Vagina (tissue), 2 donors: Measurements from ENCODE around the gene LRRTM3. TPM values are rescaled to one million over a fixed set of nuclear protein-coding genes. Genes with fewer than 3 reads are reported as not detected.

Source experiments
- DNase-seq, 2 donors: peaks; one replicate each; pipeline ENCODE4 v3.0.0-alpha.2; 2017; ENCODE audit errors: extremely low spot score in 2 of 2
- H3K27ac ChIP-seq: fragments of 200-600 bp; sonication (generic); one replicate; pipeline ENCODE4 v1.5.1; 2019
- H3K27me3 ChIP-seq: fragments of 200-600 bp; sonication (generic); one replicate; pipeline ENCODE4 v1.5.1; 2019
- H3K36me3 ChIP-seq, 2 donors: fragments of 200-600 bp; sonication (generic); one replicate each; pipeline ENCODE4 v1.5.1; 2017 to 2019
- H3K4me1 ChIP-seq: fragments of 200-600 bp; sonication (generic); one replicate; pipeline ENCODE4 v1.5.1; 2019
- H3K4me3 ChIP-seq, 2 donors: fragments of 200-600 bp; sonication (generic); 1 replicate in 1 of 2; 2 replicates in 1 of 2; pipeline ENCODE4 v1.5.1; 2016 to 2019
- H3K9me3 ChIP-seq: fragments of 200-600 bp; sonication (generic); one replicate; pipeline ENCODE4 v1.5.1; 2019
- CTCF ChIP-seq, 3 experiments: fragments of 450-650 bp in 2 of 3; fragments of 200-600 bp in 1 of 3; sonication (generic) in 1 of 3; IDR thresholded peaks; one replicate each; pipeline ENCODE4 v1.5.1; 2017 to 2019; ENCODE audit warnings: antibody characterized with exemption in 3 of 3, mild to moderate bottlenecking in 2 of 3, moderate library complexity in 2 of 3
- POLR2A ChIP-seq, 2 donors: fragments of 450-650 bp; IDR thresholded peaks; one replicate each; pipeline ENCODE4 v1.6.1; 2017; ENCODE audit warnings: antibody characterized with exemption in 2 of 2, mild to moderate bottlenecking in 2 of 2, moderate library complexity in 2 of 2
- POLR2AphosphoS5 ChIP-seq, 2 donors: sonication (generic); formaldehyde crosslinking; IDR thresholded peaks; one replicate each; pipeline ENCODE4 v1.9.0; 2017; ENCODE audit warnings: antibody characterized with exemption in 2 of 2, mild to moderate bottlenecking in 2 of 2, low read depth in 1 of 2; ENCODE audit not compliant: insufficient read depth in 1 of 2
- intact Hi-C: fragments of 100-400 bp; cut with DNase I; formaldehyde crosslinking; loops from one replicate; pipeline ENCODE4 v1.15.1; 2023
- total RNA-seq: library from RNA; depleted of rRNA; stranded (reverse); fragments of >200 nt; gene quantifications from one replicate; pipeline ENCODE4 v1.2.3, GENCODE V29; 2016

Gene LRRTM3
- total RNA-seq, 1 donor from 2014 or later = 0.25 TPM

DNA sequence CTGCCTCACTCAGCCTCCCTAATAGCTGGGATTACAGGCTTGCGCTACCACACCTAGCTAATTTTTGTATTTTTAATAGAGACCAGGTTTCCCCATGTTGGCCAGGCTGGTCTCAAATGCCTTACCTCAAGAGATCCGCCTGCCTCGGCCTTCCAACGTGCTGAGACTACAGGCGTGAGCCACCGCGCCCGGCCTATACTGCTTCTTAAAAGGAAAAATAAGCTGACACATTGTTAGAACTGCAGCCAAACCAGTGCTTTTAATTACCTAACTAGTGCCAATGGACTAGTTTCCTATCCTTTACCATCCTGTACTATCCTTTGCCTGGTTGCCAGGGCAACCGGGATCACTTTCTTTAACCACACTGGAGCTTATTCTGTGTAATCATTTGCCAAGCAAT lies 108.0 kb downstream of the LRRTM3 start:
- intact Hi-C loops = no loop called here
- no peaks in the 10 kb centered on the region for H3K36me3 ChIP-seq
- TF ChIP-seq POLR2AphosphoS5 (IDR thresholded peaks at IDR 0.05; ENCODE audit: insufficient read depth in 1 of 2, low read depth in 1 of 2) (no peak), POLR2A (IDR thresholded peaks at IDR 0.05) (no peak), CTCF (IDR thresholded peaks at IDR 0.05) (no peak)
- H3K4me3 ChIP-seq = no peak overlapping the region
- H3K9me3 ChIP-seq = no peaks in the 10 kb centered on the region
- no peaks in the 10 kb centered on the region for H3K4me1 ChIP-seq
- DNase-seq = no peak
- H3K27me3 ChIP-seq = no peaks in the 10 kb centered on the region
- no peak overlapping the region for H3K27ac ChIP-seq

GRCh38 chr10:67036808-67037207 lies 111.0 kb downstream of the LRRTM3 start:
- intact Hi-C loops = no loop called here
- Histone ChIP-seq H3K36me3 (no peaks in the 10 kb centered on the region), H3K4me1 (no peaks in the 10 kb centered on the region), H3K27ac (no peak overlapping the region), H3K4me3 (no peak overlapping the region), H3K9me3 (no peaks in the 10 kb centered on the region), H3K27me3 (no peaks in the 10 kb centered on the region)
- DNase-seq = no peak
- TF ChIP-seq POLR2AphosphoS5 (IDR thresholded peaks at IDR 0.05; ENCODE audit: insufficient read depth in 1 of 2, low read depth in 1 of 2) = no peak
- TF ChIP-seq CTCF (IDR thresholded peaks at IDR 0.05) = no peak

DNA sequence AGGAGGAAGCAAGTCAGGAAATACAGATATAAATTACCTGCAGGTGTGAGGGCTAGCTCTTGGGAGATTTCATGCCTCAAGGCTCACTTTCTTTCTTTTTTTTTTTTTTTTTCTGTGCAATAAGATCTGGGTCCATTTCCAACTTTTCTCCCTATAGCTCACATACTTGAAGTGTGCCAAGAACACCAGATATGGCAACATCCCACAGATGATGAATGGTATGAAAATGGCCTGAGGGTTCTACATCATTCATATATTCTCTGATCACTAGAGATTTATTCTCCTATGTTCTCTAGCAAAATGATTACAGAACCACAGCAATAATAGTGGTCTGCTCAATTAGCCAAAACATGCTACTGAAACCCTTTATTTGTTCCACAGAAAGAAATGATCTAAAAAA lies 117.2 kb downstream of the LRRTM3 start:
- Histone ChIP-seq H3K27ac (no peak overlapping the region), H3K4me1 (no peaks in the 10 kb centered on the region), H3K27me3 (no peaks in the 10 kb centered on the region), H3K36me3 (no peaks in the 10 kb centered on the region), H3K9me3 (no peaks in the 10 kb centered on the region), H3K4me3 (no peak overlapping the region)
- no peak for TF ChIP-seq CTCF (IDR thresholded peaks at IDR 0.05)
- TF ChIP-seq POLR2A (IDR thresholded peaks at IDR 0.05) = no peak
- no peak for TF ChIP-seq POLR2AphosphoS5 (IDR thresholded peaks at IDR 0.05; ENCODE audit: insufficient read depth in 1 of 2, low read depth in 1 of 2)
- intact Hi-C loops = no loop called here
- DNase-seq = no peak

GRCh38 chr10:67045404-67045803 lies 119.6 kb downstream of the LRRTM3 start:
- H3K27me3 ChIP-seq = no peaks in the 10 kb centered on the region
- no peak overlapping the region for H3K27ac ChIP-seq
- TF ChIP-seq POLR2AphosphoS5 (IDR thresholded peaks at IDR 0.05; ENCODE audit: insufficient read depth in 1 of 2, low read depth in 1 of 2) = no peak
- no peak for TF ChIP-seq CTCF (IDR thresholded peaks at IDR 0.05)
- no peak for TF ChIP-seq POLR2A (IDR thresholded peaks at IDR 0.05)
- H3K4me1 ChIP-seq = no peaks in the 10 kb centered on the region
- DNase-seq = no peak
- no peaks in the 10 kb centered on the region for H3K36me3 ChIP-seq
- intact Hi-C loops = no loop called here
- H3K4me3 ChIP-seq = no peak overlapping the region
- H3K9me3 ChIP-seq = no peaks in the 10 kb centered on the region

- no peaks in the 10 kb centered on the region for H3K4me1 ChIP-seq
- no peak overlapping the region for H3K27ac ChIP-seq
- no peak overlapping the region for H3K4me3 ChIP-seq
- TF ChIP-seq POLR2A (IDR thresholded peaks at IDR 0.05) (no peak), CTCF (IDR thresholded peaks at IDR 0.05) (no peak), POLR2AphosphoS5 (IDR thresholded peaks at IDR 0.05; ENCODE audit: insufficient read depth in 1 of 2, low read depth in 1 of 2) (no peak)
- DNase-seq = no peak
- H3K9me3 ChIP-seq = no peaks in the 10 kb centered on the region
- H3K27me3 ChIP-seq = no peaks in the 10 kb centered on the region
- no peaks in the 10 kb centered on the region for H3K36me3 ChIP-seq
- intact Hi-C loops = no loop called here
These were observed 120.7 kb downstream of the LRRTM3 start for GRCh38 chr10:67046507-67046906.
